Left lung (tissue), 10 donors: ENCODE results near the gene MARCHF2. TPM values are rescaled to one million over a fixed set of nuclear protein-coding genes. Genes with fewer than 3 reads are reported as not detected.
"Not testable (repeated sequence)": the region's sequence is repeated elsewhere in the genome, so short reads cannot be mapped to it uniquely, and the experiment has no call there.

Experiments used
- ATAC-seq: fragments of 200-7000 bp; cut with Tn5 transposase; one replicate; pipeline ENCODE4 v1.9.1; 2020; ENCODE audit warnings: moderate library complexity
- DNase-seq, 4 donors: peaks; one replicate each; pipeline ENCODE4 v3.0.0-alpha.2; 2013 to 2020
- H3K27ac ChIP-seq, 2 donors: fragments of 200-600 bp; sonication (generic) in 1 of 2; one replicate each; pipeline versions ENCODE4 v1.5.0 to v1.8.0; 2020 to 2021
- H3K27me3 ChIP-seq, 2 donors: fragments of 200-600 bp; sonication (generic) in 1 of 2; one replicate each; pipeline versions ENCODE4 v1.5.0 to v1.8.0; 2020 to 2021
- H3K36me3 ChIP-seq, 2 donors: fragments of 200-600 bp; sonication (generic) in 1 of 2; one replicate each; pipeline versions ENCODE4 v1.5.0 to v1.8.0; 2020 to 2021
- H3K4me1 ChIP-seq, 2 donors: fragments of 200-600 bp; one replicate each; pipeline ENCODE4 v1.8.0; 2021
- H3K4me3 ChIP-seq, 2 donors: fragments of 200-600 bp; sonication (generic) in 1 of 2; one replicate each; pipeline versions ENCODE4 v1.5.0 to v1.8.0; 2020 to 2021; ENCODE audit warnings: mild to moderate bottlenecking in 1 of 2
- H3K9me3 ChIP-seq, 2 donors: fragments of 200-600 bp; sonication (generic) in 1 of 2; one replicate each; pipeline versions ENCODE4 v1.5.0 to v1.8.0; 2020 to 2021
- intact Hi-C, 2 donors: fragments of 100-400 bp; cut with DNase I; formaldehyde crosslinking; loops; one replicate each; pipeline versions ENCODE4 v1.11.2 to v1.14.2; 2022
- polyA plus RNA-seq, 6 donors: library from polyadenylated mRNA; unstranded; fragments of 120-200 nt; gene quantifications; one replicate each; pipeline ENCODE4 v1.2.1, GENCODE V29; 2013; ENCODE audit not compliant: insufficient read length in 6 of 6
- total RNA-seq, 2 donors: library from RNA; stranded (reverse); fragmentation: NEBNext Ultra II Directional; extraction: Animal tissue kit (Norgen Biotek cat#: 25700); gene quantifications; one replicate each; pipeline ENCODE4 v1.2.1, GENCODE V29; 2021
- TF ChIP-seq, protein P1 (sequence below), 2 donors: fragments of 200-600 bp; sonication (generic) in 1 of 2; IDR thresholded peaks; one replicate each; pipeline versions ENCODE4 v1.5.0 to v1.8.0; 2021; ENCODE audit warnings: antibody characterized with exemption in 2 of 2
- donor health status: DM: no; HTN: yes; CAD: no.
- donor health status: DM: no; HTN: no; CAD: no.

The MARCHF2 gene
- total and polyA plus RNA-seq, 8 donors: 9.1 to 54.6 (median 12.5) TPM

DNA sequence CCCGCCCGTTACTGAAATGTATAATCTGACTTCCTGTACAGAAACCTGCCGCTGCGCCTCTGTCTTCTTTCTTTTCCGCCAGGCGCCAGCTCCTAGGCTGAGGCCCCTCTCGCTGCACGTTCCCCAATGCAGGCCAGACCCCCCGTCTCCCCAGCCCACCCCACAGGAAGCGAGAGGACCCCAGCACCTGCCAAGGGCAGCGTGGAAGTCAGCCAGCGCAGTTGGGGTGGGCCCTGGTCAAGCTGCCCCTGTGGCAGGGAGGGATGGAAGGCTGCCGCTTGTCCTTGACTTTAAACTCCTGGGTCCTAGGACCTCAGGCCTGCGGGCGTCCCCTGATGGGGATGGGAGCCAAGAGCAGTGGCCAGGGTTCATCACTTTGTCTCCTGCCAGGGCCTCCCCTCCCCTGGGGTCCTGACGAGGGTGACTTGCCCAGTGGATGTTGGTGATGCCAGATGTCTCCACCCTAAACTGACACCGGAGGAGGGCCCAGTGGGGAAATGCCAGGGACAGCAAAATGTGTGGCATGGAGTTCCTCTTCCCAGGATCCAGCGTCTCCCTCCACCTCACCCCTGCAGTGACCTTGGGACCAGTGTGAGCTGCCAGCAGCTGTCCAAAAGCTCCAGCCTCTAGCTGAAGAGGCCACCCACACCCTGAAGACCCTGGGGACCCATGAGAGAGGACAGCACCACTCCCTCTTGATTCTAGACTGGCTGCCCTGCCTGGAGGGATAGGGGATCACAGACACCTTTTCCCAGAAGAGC lies 8.5 kb upstream of the MARCHF2 start:
- peaks cover 0 to 63% of the 10 kb centered on the region in 2 donors for H3K36me3 ChIP-seq
- H3K9me3 ChIP-seq: no peaks in the 10 kb centered on the region
- H3K27ac ChIP-seq: no peak overlapping the region
- intact Hi-C loops: loop anchor here in 1 of 2 donors (5.0 kb wide), 1 partner anchor 52 kb away; no protein-coding TSS in a partner anchor
- TF ChIP-seq, protein P1, sequence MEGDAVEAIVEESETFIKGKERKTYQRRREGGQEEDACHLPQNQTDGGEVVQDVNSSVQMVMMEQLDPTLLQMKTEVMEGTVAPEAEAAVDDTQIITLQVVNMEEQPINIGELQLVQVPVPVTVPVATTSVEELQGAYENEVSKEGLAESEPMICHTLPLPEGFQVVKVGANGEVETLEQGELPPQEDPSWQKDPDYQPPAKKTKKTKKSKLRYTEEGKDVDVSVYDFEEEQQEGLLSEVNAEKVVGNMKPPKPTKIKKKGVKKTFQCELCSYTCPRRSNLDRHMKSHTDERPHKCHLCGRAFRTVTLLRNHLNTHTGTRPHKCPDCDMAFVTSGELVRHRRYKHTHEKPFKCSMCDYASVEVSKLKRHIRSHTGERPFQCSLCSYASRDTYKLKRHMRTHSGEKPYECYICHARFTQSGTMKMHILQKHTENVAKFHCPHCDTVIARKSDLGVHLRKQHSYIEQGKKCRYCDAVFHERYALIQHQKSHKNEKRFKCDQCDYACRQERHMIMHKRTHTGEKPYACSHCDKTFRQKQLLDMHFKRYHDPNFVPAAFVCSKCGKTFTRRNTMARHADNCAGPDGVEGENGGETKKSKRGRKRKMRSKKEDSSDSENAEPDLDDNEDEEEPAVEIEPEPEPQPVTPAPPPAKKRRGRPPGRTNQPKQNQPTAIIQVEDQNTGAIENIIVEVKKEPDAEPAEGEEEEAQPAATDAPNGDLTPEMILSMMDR (IDR thresholded peaks at IDR 0.05): no peak
- H3K27me3 ChIP-seq: no peaks in the 10 kb centered on the region
- ATAC-seq (no peak), DNase-seq (no peak)
- no peak overlapping the region for H3K4me3 ChIP-seq
- H3K4me1 ChIP-seq: no peaks in the 10 kb centered on the region

DNA sequence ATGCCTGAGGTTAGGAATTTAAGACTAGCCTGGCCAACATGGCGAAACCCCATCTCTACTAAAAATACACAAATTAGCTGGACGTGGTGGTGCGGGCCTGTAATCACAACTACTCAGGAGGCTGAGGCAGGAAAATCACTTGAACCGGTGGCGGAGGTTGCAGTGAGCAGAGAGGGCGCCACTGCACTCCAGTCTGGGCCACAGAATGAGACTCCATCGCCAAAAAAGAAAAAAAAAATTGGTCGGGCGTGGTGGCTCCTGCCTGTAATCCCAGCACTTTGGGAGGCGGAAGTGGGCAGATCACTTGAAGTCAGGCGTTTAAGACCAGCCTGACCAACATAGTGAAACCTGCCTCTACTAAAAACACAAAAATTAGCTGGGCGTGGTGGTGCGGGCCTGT lies 2.4 kb upstream of the MARCHF2 start:
- H3K4me3 ChIP-seq, intact Hi-C loops, ATAC-seq, H3K27me3 ChIP-seq, DNase-seq, H3K36me3 ChIP-seq, H3K27ac ChIP-seq, H3K9me3 ChIP-seq: not testable (repeated sequence)
- peaks cover 5 to 26% of the 10 kb centered on the region in 2 donors for H3K4me1 ChIP-seq

DNA sequence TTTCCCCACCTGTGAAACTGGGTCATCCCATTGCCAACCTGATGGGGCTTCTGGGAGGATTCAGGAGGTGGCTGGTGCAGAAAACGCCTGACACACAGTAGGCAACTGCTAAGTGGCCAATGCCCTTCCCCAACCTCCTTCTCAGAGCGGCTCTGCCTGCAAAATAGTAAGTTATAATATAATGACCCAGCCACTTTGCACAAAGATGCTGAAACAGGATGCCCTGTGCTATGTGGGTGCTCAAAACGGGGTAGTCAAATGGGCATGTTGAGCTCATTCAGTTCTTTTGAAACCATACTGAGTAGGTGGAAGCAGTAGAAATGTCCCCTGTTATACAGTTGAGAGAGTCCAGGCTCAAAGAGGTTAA lies 507 bp downstream of the MARCHF2 start:
- DNase-seq (no peak), ATAC-seq (no peak)
- H3K4me3 ChIP-seq: peak overlapping the region; percentile 81 to 90
- H3K4me1 ChIP-seq: peaks cover 5 to 51% of the 10 kb centered on the region in 2 donors
- TF ChIP-seq, protein P1 (IDR thresholded peaks at IDR 0.05): no peak
- H3K27ac ChIP-seq: peak overlapping the region in 1 of 2 donors; percentile 80
- intact Hi-C loops: no loop called here
- H3K27me3 ChIP-seq: no peaks in the 10 kb centered on the region
- no peaks in the 10 kb centered on the region for H3K9me3 ChIP-seq
- no peaks in the 10 kb centered on the region for H3K36me3 ChIP-seq

DNA sequence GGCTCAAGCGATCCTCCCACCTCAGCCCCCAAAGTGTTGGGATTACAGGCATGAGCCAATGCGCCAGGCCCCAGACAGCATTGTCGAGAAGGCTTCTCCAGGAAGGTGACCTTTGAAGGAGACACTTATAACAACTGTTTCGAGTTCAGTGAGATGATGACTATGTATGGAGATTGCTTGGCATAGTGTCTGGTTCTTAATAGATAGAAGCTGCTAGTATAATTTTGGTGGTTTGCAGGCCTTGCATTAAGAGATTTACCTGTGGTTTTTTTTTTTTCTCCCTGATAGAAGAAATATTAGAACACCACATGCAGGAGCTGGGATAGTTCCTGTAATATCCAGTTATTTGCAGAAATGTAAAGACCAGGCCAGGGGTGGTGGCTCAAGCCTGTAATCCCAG lies 3.7 kb downstream of the MARCHF2 start:
- Histone ChIP-seq H3K9me3 (no peaks in the 10 kb centered on the region), H3K27ac (no peak overlapping the region), H3K36me3 (peaks cover 0 to 3% of the 10 kb centered on the region in 2 donors), H3K4me1 (peaks cover 5 to 53% of the 10 kb centered on the region in 2 donors), H3K4me3 (no peak overlapping the region), H3K27me3 (no peaks in the 10 kb centered on the region)
- DNase-seq (no peak), ATAC-seq (no peak)
- TF ChIP-seq, protein P1 (IDR thresholded peaks at IDR 0.05): no peak
- intact Hi-C loops: no loop called here

DNA sequence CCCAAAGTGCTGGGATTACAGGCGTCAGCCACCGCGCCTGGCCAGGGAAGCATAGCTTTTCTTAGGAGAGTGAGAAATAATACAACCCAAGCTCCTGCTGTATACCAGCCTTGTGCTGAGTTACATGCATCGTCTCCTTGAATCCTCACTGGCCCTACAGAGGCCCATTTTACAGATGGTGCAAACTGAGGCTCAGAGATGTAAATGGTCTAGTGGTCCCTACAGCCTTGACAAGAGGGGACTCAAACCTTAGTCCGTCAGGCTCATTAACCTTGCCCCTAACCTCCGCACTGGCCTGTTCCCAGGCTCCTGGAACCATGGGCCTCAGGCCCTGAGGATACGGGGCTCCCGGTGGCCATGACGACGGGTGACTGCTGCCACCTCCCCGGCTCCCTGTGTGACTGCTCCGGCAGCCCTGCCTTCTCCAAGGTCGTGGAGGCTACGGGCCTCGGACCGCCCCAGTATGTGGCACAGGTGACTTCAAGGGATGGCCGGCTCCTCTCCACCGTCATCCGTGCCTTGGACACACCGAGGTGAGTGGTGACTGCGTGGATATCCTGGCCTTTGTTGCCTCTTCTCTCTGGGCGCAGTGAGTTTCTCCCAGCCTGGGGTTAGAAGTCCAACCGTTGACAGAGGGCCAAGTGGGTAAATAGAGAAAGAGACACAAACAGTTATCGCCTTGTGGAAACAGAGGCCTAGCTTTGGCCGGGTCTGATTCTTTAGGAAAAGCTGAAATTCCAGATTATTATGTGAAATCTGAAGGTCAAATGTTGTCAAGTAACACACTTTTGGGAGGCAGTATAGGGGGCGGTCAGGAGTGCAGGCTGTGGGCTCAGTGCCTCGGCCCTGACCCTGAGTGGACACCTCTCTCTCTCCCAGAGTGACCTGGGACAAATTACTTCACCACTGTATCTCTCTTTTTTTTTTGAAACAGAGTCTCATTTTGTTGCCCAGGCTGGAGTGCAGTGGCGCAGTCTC lies 8.7 kb downstream of the MARCHF2 start:
- no peak for ATAC-seq
- Histone ChIP-seq H3K27ac (no peak overlapping the region), H3K36me3 (peaks cover 0 to 20% of the 10 kb centered on the region in 2 donors), H3K27me3 (no peaks in the 10 kb centered on the region), H3K4me3 (no peak overlapping the region), H3K9me3 (no peaks in the 10 kb centered on the region), H3K4me1 (peaks cover 8 to 44% of the 10 kb centered on the region in 2 donors)
- intact Hi-C loops: no loop called here
- TF ChIP-seq, protein P1 (IDR thresholded peaks at IDR 0.05): no peak
- no peak for DNase-seq
